Stimulated activated effector memory CD8-positive, alpha-beta T cell treated with anti-CD3 and anti-CD28 coated beads, Interleukin-12 subunit alpha, Interleukin-12 subunit beta, amount 100 ng/mL, for 72 hours (primary cell): ENCODE results near the gene WDR88.
"Not testable (repeated sequence)": the region's sequence is repeated elsewhere in the genome, so short reads cannot be mapped to it uniquely, and the experiment has no call there.

Experiments used
- ATAC-seq: fragments of 150-1000 bp; cut with Tn5 transposase; 2 replicates; pipeline ENCODE4 v1.10.0; 2021
- DNase-seq, 2 donors: peaks; one replicate each; pipeline ENCODE4 v3.0.0; 2021 to 2022; ENCODE audit warnings: low spot score in 2 of 2
- H3K27ac Mint-ChIP-seq: one replicate; pipeline ENCODE4 v1.8.0; 2022; ENCODE audit warnings: mild to moderate bottlenecking, mixed read lengths
- H3K36me3 Mint-ChIP-seq: one replicate; pipeline ENCODE4 v1.8.0; 2022; ENCODE audit warnings: mild to moderate bottlenecking, mixed read lengths
- H3K4me1 Mint-ChIP-seq: one replicate; pipeline ENCODE4 v1.8.0; 2022; ENCODE audit warnings: mixed read lengths
- H3K4me3 Mint-ChIP-seq: one replicate; pipeline ENCODE4 v1.8.0; 2022; ENCODE audit warnings: mild to moderate bottlenecking, mixed read lengths
- H3K9me3 Mint-ChIP-seq: one replicate; pipeline ENCODE4 v1.8.0; 2022; ENCODE audit warnings: mixed read lengths

Gene WDR88

GRCh38 chr19:33205531-33206260 lies 73.8 kb downstream of the WDR88 start:
- H3K4me1 Mint-ChIP-seq, result no peaks in the 10 kb centered on the region
- no peak overlapping the region for H3K4me3 Mint-ChIP-seq
- H3K9me3 Mint-ChIP-seq, result no peaks in the 10 kb centered on the region
- no peaks in the 10 kb centered on the region for H3K36me3 Mint-ChIP-seq
- ATAC-seq (no peak), DNase-seq (no peak)
- H3K27ac Mint-ChIP-seq, result no peak overlapping the region

- H3K4me3 Mint-ChIP-seq, result no peak overlapping the region
- H3K36me3 Mint-ChIP-seq, result no peaks in the 10 kb centered on the region
- H3K9me3 Mint-ChIP-seq, result no peaks in the 10 kb centered on the region
- no peak overlapping the region for H3K27ac Mint-ChIP-seq
- H3K4me1 Mint-ChIP-seq, result no peaks in the 10 kb centered on the region
- DNase-seq, result no peak
- ATAC-seq, result no peak
Measured at GRCh38 chr19:33206261-33207039, 74.5 kb downstream of the WDR88 start.

GRCh38 chr19:33207040-33207620 lies 75.2 kb downstream of the WDR88 start:
- H3K36me3 Mint-ChIP-seq, result no peaks in the 10 kb centered on the region
- no peak overlapping the region for H3K27ac Mint-ChIP-seq
- no peak for ATAC-seq

GRCh38 chr19:33207903-33208302 lies 76.0 kb downstream of the WDR88 start:
- no peak overlapping the region for H3K27ac Mint-ChIP-seq
- no peak for ATAC-seq
- no peaks in the 10 kb centered on the region for H3K4me1 Mint-ChIP-seq
- H3K4me3 Mint-ChIP-seq, result no peak overlapping the region
- H3K9me3 Mint-ChIP-seq, result no peaks in the 10 kb centered on the region
- DNase-seq, result no peak
- H3K36me3 Mint-ChIP-seq, result no peaks in the 10 kb centered on the region

More at GRCh38 chr19:33207040-33207620, 75.2 kb downstream of the WDR88 start:
- Mint-ChIP-seq H3K4me1 (no peaks in the 10 kb centered on the region), H3K9me3 (no peaks in the 10 kb centered on the region), H3K4me3 (no peak overlapping the region)
- DNase-seq, result no peak

- Mint-ChIP-seq H3K27ac (no peak overlapping the region), H3K36me3 (no peaks in the 10 kb centered on the region), H3K9me3 (no peaks in the 10 kb centered on the region), H3K4me1 (no peaks in the 10 kb centered on the region), H3K4me3 (no peak overlapping the region)
- ATAC-seq, result no peak
- DNase-seq, result no peak
Measured at GRCh38 chr19:33208371-33208895, 76.5 kb downstream of the WDR88 start.

GRCh38 chr19:33208904-33209849 lies 77.3 kb downstream of the WDR88 start:
- Mint-ChIP-seq H3K4me1 (no peaks in the 10 kb centered on the region), H3K36me3 (no peaks in the 10 kb centered on the region), H3K9me3 (no peaks in the 10 kb centered on the region), H3K27ac (no peak overlapping the region), H3K4me3 (no peak overlapping the region)
- DNase-seq (no peak), ATAC-seq (no peak)

GRCh38 chr19:33209850-33210230 lies 77.9 kb downstream of the WDR88 start:
- H3K9me3 Mint-ChIP-seq, H3K4me3 Mint-ChIP-seq, H3K36me3 Mint-ChIP-seq: not testable (repeated sequence)

GRCh38 chr19:33210266-33210940 lies 78.5 kb downstream of the WDR88 start:
- ATAC-seq (no peak), DNase-seq (no peak)
- Mint-ChIP-seq H3K9me3 (no peaks in the 10 kb centered on the region), H3K4me1 (no peaks in the 10 kb centered on the region), H3K27ac (no peak overlapping the region), H3K36me3 (no peaks in the 10 kb centered on the region), H3K4me3 (no peak overlapping the region)

More at GRCh38 chr19:33209850-33210230, 77.9 kb downstream of the WDR88 start:
- not testable (repeated sequence) for H3K4me1 Mint-ChIP-seq, DNase-seq, ATAC-seq, H3K27ac Mint-ChIP-seq

- Mint-ChIP-seq H3K27ac (no peak overlapping the region), H3K9me3 (no peaks in the 10 kb centered on the region), H3K4me3 (no peak overlapping the region), H3K4me1 (no peaks in the 10 kb centered on the region), H3K36me3 (no peaks in the 10 kb centered on the region)
- DNase-seq, result no peak
- no peak for ATAC-seq
Measured at GRCh38 chr19:33211794-33212435, 80.0 kb downstream of the WDR88 start.

- Mint-ChIP-seq H3K36me3 (no peaks in the 10 kb centered on the region), H3K27ac (no peak overlapping the region), H3K4me1 (no peaks in the 10 kb centered on the region), H3K9me3 (no peaks in the 10 kb centered on the region), H3K4me3 (no peak overlapping the region)
- ATAC-seq (no peak), DNase-seq (no peak)
Measured at GRCh38 chr19:33212436-33213172, 80.7 kb downstream of the WDR88 start.

- ATAC-seq, result no peak
- Mint-ChIP-seq H3K9me3 (no peaks in the 10 kb centered on the region), H3K4me1 (no peaks in the 10 kb centered on the region), H3K4me3 (no peak overlapping the region), H3K36me3 (no peaks in the 10 kb centered on the region), H3K27ac (peak overlapping the region; percentile 26)
- no peak for DNase-seq
Measured at GRCh38 chr19:33214596-33214995, 82.7 kb downstream of the WDR88 start.

- DNase-seq (no peak), ATAC-seq (no peak)
- H3K9me3 Mint-ChIP-seq, result no peaks in the 10 kb centered on the region
- H3K27ac Mint-ChIP-seq, result no peak overlapping the region
- no peaks in the 10 kb centered on the region for H3K4me1 Mint-ChIP-seq
- no peaks in the 10 kb centered on the region for H3K36me3 Mint-ChIP-seq
- H3K4me3 Mint-ChIP-seq, result no peak overlapping the region
Measured at GRCh38 chr19:33215438-33216197, 83.7 kb downstream of the WDR88 start.
